HCT116 (cell line): ENCODE data around the gene ALDH7A1.

Source experiments
- POLR2A ChIP-seq: IDR thresholded peaks from 2 replicates; pipeline ENCODE4 v1.7.0; 2011; ENCODE audit warnings: borderline replicate concordance; ENCODE audit not compliant: insufficient read depth, insufficient read length; ENCODE audit errors: extremely low read depth
- TF ChIP-seq, protein P1 (sequence below), 3 experiments: fragments of 200-600 bp in 1 of 3; sonication (generic) in 1 of 3; IDR thresholded peaks in 2 of 3; conservative IDR thresholded peaks in 1 of 3; 2 replicates each; pipeline ENCODE4 v1.5.1; 2012 to 2017; ENCODE audit warnings: low read depth in 2 of 3, low read length in 2 of 3, antibody characterized with exemption in 1 of 3, borderline replicate concordance in 1 of 3, control low read depth in 1 of 3, mild to moderate bottlenecking in 1 of 3, mixed read lengths in 1 of 3, mixed run types in 1 of 3, moderate library complexity in 1 of 3; ENCODE audit not compliant: insufficient read depth in 1 of 3

DNA sequence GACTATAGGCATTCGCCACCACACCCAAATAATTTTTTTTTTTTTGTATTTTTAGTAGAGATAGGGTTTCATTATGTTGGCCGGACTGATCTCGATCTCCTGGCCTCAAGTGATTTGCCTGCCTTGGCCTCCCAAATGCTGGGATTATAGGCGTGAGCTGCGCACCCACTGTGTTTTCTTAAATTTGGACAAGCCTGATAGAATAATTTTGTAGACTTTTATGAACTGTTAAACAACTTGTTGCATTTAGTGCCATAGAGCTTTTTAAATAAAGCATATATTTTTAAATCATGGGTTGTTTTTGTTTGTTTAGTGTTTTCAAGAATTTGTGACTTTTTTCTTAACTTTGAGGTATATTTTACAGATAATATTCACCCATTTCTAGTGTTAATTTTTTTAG lies 10.5 kb upstream of the ALDH7A1 start:
- TF ChIP-seq, protein P1, sequence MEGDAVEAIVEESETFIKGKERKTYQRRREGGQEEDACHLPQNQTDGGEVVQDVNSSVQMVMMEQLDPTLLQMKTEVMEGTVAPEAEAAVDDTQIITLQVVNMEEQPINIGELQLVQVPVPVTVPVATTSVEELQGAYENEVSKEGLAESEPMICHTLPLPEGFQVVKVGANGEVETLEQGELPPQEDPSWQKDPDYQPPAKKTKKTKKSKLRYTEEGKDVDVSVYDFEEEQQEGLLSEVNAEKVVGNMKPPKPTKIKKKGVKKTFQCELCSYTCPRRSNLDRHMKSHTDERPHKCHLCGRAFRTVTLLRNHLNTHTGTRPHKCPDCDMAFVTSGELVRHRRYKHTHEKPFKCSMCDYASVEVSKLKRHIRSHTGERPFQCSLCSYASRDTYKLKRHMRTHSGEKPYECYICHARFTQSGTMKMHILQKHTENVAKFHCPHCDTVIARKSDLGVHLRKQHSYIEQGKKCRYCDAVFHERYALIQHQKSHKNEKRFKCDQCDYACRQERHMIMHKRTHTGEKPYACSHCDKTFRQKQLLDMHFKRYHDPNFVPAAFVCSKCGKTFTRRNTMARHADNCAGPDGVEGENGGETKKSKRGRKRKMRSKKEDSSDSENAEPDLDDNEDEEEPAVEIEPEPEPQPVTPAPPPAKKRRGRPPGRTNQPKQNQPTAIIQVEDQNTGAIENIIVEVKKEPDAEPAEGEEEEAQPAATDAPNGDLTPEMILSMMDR (IDR thresholded peaks at IDR 0.05 in 2 of 3, conservative IDR thresholded peaks at IDR 0.05 in 1 of 3; ENCODE audit: borderline replicate concordance in 1 of 3, insufficient read depth in 1 of 3, low read depth in 2 of 3, low read length in 2 of 3), result no peak
- no peak for TF ChIP-seq POLR2A
